ENCODE data around the gene RAB11A. TPM values are rescaled to one million over a fixed set of nuclear protein-coding genes. Genes with fewer than 3 reads are reported as not detected.

Gene RAB11A
- total and polyA plus RNA-seq, 2 donors (not counting 3 experiments of a cell fraction or from before 2014, with no cell fraction given) = 239 to 250 TPM

- peaks cover 13% of the 10 kb centered on the region for H3K4me1 ChIP-seq (ENCODE audit: control insufficient read depth, extremely low read depth, insufficient read depth, low read length)
- H3K9ac ChIP-seq (replicated peaks; ENCODE audit: extremely low read depth, insufficient read depth, low read length) = no peak overlapping the region
- H3K79me2 ChIP-seq (ENCODE audit: control insufficient read depth, insufficient read depth, low read length) = no peaks in the 10 kb centered on the region
- no peak overlapping the region for H3K4me3 ChIP-seq (replicated peaks in 1 of 3; ENCODE audit: insufficient read depth in 1 of 3, low read depth in 1 of 3, low read length in 3 of 3)
- FAIRE-seq (peak; percentile 99), DNase-seq (ENCODE audit: low read depth, low spot score) (peak; percentile 85)
- H3K4me2 ChIP-seq (ENCODE audit: insufficient read depth, low read length) = no peak overlapping the region
- intact Hi-C loops (cut with micrococcal nuclease) = loop anchor here (5.0 kb wide), 1 partner anchor 87 kb away; no protein-coding TSS in a partner anchor
- H3K9me1 ChIP-seq (replicated peaks; ENCODE audit: control insufficient read depth, extremely low read depth, insufficient read depth, low read length) = no peaks in the 10 kb centered on the region
- no peak overlapping the region for H3K27ac ChIP-seq (ENCODE audit: insufficient read depth, low read depth, low read length)
- no peaks in the 10 kb centered on the region for H3K36me3 ChIP-seq (ENCODE audit: control insufficient read depth in 2 of 2, extremely low read depth in 1 of 2, insufficient read depth in 2 of 2, low read length in 2 of 2)
- peak overlapping the region; percentile 85 for H2AFZ ChIP-seq (ENCODE audit: low read depth, low read length)
- no peaks in the 10 kb centered on the region for H3K9me3 ChIP-seq (replicated peaks; ENCODE audit: control insufficient read depth, insufficient read depth, low read length)
- TF ChIP-seq GATA2 (IDR thresholded peaks at IDR 0.05; ENCODE audit: insufficient read depth, insufficient read length, low read depth, low read length) = no peak
- TF ChIP-seq, protein P1, sequence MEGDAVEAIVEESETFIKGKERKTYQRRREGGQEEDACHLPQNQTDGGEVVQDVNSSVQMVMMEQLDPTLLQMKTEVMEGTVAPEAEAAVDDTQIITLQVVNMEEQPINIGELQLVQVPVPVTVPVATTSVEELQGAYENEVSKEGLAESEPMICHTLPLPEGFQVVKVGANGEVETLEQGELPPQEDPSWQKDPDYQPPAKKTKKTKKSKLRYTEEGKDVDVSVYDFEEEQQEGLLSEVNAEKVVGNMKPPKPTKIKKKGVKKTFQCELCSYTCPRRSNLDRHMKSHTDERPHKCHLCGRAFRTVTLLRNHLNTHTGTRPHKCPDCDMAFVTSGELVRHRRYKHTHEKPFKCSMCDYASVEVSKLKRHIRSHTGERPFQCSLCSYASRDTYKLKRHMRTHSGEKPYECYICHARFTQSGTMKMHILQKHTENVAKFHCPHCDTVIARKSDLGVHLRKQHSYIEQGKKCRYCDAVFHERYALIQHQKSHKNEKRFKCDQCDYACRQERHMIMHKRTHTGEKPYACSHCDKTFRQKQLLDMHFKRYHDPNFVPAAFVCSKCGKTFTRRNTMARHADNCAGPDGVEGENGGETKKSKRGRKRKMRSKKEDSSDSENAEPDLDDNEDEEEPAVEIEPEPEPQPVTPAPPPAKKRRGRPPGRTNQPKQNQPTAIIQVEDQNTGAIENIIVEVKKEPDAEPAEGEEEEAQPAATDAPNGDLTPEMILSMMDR (IDR thresholded peaks at IDR 0.05; ENCODE audit: extremely low read depth in 1 of 2, insufficient read depth in 1 of 2, low read depth in 1 of 2, low read length in 2 of 2) = peak; percentile 61 to 85
- no peaks in the 10 kb centered on the region for H4K20me1 ChIP-seq (replicated peaks; ENCODE audit: control insufficient read depth, extremely low read depth, insufficient read depth, low read length)
- BruUV-seq (replicated peaks) = no TSS peak
- no peaks in the 10 kb centered on the region for H3K27me3 ChIP-seq (ENCODE audit: control insufficient read depth in 2 of 2, insufficient read depth in 2 of 2, low read length in 2 of 2)
- ChIA-PET POLR2A (interaction anchor here (0.6 kb wide), 2 partner anchors 9 to 28 kb away, joined by 3 to 4 read pairs; no protein-coding TSS in a partner anchor), CTCF (interaction anchor here (0.6 to 2.7 kb wide), 41 partner anchors 8 to 213 kb away, joined by 3 to 29 read pairs (median 4); partner anchors contain the start of genes DENND4A, INTS14 and RAB11A)
- dilution Hi-C loops (cut with MboI; ENCODE audit: extremely low pct_ligation_motif_present, low sequenced_read_pairs) = no loop called here
Observed at GRCh38 chr15:65824031-65824743, 45.1 kb upstream of the RAB11A start.

DNA sequence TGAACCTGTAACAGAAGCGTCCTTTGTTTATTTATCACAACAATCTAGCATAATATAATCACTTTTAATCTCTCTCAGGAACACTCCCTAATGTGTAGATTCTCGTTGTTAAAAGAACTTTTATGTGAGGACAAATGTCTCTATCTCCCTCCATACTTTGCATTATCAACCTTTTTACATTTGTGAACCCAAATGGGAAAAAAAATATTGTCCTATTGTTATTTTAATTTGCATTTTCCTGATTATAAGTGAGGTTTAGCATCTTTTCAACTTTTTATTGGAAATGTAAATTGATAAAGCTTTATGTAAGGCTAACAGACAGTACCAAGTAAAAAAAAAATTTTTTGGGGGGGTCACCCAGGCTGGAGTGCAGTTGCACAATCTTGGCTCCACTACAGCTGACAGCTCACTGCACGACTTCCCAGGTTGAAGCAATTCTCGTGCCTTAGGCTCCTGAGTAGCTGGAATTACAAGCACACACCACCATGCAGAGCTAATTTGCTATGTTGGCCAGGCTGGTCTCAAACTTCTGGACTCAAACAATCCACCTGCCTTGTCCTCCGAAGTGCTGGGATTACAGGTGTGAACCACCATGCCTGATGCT, 44.2 kb upstream of the RAB11A start:
- H3K27me3 ChIP-seq (ENCODE audit: control insufficient read depth in 2 of 2, insufficient read depth in 2 of 2, low read length in 2 of 2) = no peaks in the 10 kb centered on the region
- DNase-seq (ENCODE audit: low read depth, low spot score) (no peak), FAIRE-seq (peak; percentile 72)
- TF ChIP-seq MYC (IDR thresholded peaks at IDR 0.05; ENCODE audit: low read depth, low read length) = no peak
- TF ChIP-seq FOS (IDR thresholded peaks at IDR 0.05; ENCODE audit: borderline replicate concordance, insufficient read depth, low read length) = no peak
- TF ChIP-seq POLR2A (IDR thresholded peaks at IDR 0.05; ENCODE audit: low read depth, low read length) = no peak
- TF ChIP-seq GATA2 (IDR thresholded peaks at IDR 0.05; ENCODE audit: insufficient read depth, insufficient read length, low read depth, low read length) = no peak
- TF ChIP-seq EZH2 (IDR thresholded peaks at IDR 0.05; ENCODE audit: borderline replicate concordance, low read depth, low read length, severe bottlenecking) = no peak
- no peak for TF ChIP-seq POLR2AphosphoS5 (IDR thresholded peaks at IDR 0.05; ENCODE audit: insufficient read depth, low read depth, low read length)
- TF ChIP-seq MAX (IDR thresholded peaks at IDR 0.05; ENCODE audit: insufficient read depth, insufficient read length) = no peak
- TF ChIP-seq JUN (IDR thresholded peaks at IDR 0.05; ENCODE audit: borderline replicate concordance, insufficient read depth, insufficient read length, low read depth) = no peak
- TF ChIP-seq, protein P1 (IDR thresholded peaks at IDR 0.05; ENCODE audit: extremely low read depth in 1 of 2, insufficient read depth in 1 of 2, low read depth in 1 of 2, low read length in 2 of 2) = no peak
- no peaks in the 10 kb centered on the region for H3K79me2 ChIP-seq (ENCODE audit: control insufficient read depth, insufficient read depth, low read length)
- peaks cover 4% of the 10 kb centered on the region for H3K4me1 ChIP-seq (ENCODE audit: control insufficient read depth, extremely low read depth, insufficient read depth, low read length)
- no peak overlapping the region for H3K4me2 ChIP-seq (ENCODE audit: insufficient read depth, low read length)
- H3K36me3 ChIP-seq (ENCODE audit: control insufficient read depth in 2 of 2, extremely low read depth in 1 of 2, insufficient read depth in 2 of 2, low read length in 2 of 2) = no peaks in the 10 kb centered on the region
- ChIA-PET CTCF (interaction anchor here (0.7 to 2.7 kb wide), 25 partner anchors 8 to 214 kb away, joined by 3 to 29 read pairs (median 5); partner anchors contain the start of genes DENND4A and INTS14), POLR2A (no interaction called here)
- dilution Hi-C loops (cut with MboI; ENCODE audit: extremely low pct_ligation_motif_present, low sequenced_read_pairs) = no loop called here
- H3K9me1 ChIP-seq (replicated peaks; ENCODE audit: control insufficient read depth, extremely low read depth, insufficient read depth, low read length) = no peaks in the 10 kb centered on the region
- H3K9ac ChIP-seq (replicated peaks; ENCODE audit: extremely low read depth, insufficient read depth, low read length) = no peak overlapping the region
- H3K4me3 ChIP-seq (replicated peaks in 1 of 3; ENCODE audit: insufficient read depth in 1 of 3, low read depth in 1 of 3, low read length in 3 of 3) = no peak overlapping the region
- H4K20me1 ChIP-seq (replicated peaks; ENCODE audit: control insufficient read depth, extremely low read depth, insufficient read depth, low read length) = no peaks in the 10 kb centered on the region
- intact Hi-C loops (cut with micrococcal nuclease) = loop anchor here (5.0 kb wide), 1 partner anchor 88 kb away; no protein-coding TSS in a partner anchor
- no TSS peak for BruUV-seq (replicated peaks)
- no peaks in the 10 kb centered on the region for H3K9me3 ChIP-seq (replicated peaks; ENCODE audit: control insufficient read depth, insufficient read depth, low read length)
- H3K27ac ChIP-seq (ENCODE audit: insufficient read depth, low read depth, low read length) = no peak overlapping the region
- no peak overlapping the region for H2AFZ ChIP-seq (ENCODE audit: low read depth, low read length)

Data from endothelial cell of umbilical vein (primary cell).